Measurements from ENCODE around the gene CTNND2.

The CTNND2 gene

GRCh38 chr5:10934783-10935355 is 969.4 kb downstream of the CTNND2 start:
- Histone ChIP-seq H3K18ac (ENCODE audit: low read depth in 1 of 2, low read length in 2 of 2) (no peak overlapping the region), H3K4me2 (ENCODE audit: low read length, poor library complexity, severe bottlenecking) (no peak overlapping the region), H2AK5ac (ENCODE audit: low read length, severe bottlenecking) (no peak overlapping the region), H2BK5ac (ENCODE audit: low read depth, low read length, poor library complexity, severe bottlenecking) (no peak overlapping the region), H3K9ac (ENCODE audit: low read length) (no peak overlapping the region), H3K36me3 (ENCODE audit: control insufficient read depth in 1 of 2, insufficient read depth in 2 of 2, low read depth in 1 of 2, low read length in 2 of 2) (no peaks in the 10 kb centered on the region), H3K27me3 (ENCODE audit: control insufficient read depth in 1 of 2, insufficient read depth in 1 of 2, low read length in 2 of 2) (peaks cover 0 to 16% of the 10 kb centered on the region in 2 experiments), H4K91ac (ENCODE audit: low read length) (no peak overlapping the region), H2AFZ (ENCODE audit: low read depth, low read length) (no peak overlapping the region), H2BK12ac (ENCODE audit: low read length in 2 of 2) (no peak overlapping the region), H3K14ac (ENCODE audit: low read length in 2 of 2) (no peak overlapping the region), H3K23ac (ENCODE audit: low read length in 2 of 2) (no peak overlapping the region), H3K4me3 (ENCODE audit: insufficient read depth in 1 of 2, low read depth in 1 of 2, low read length in 2 of 2) (no peak overlapping the region), H3K4ac (ENCODE audit: low read depth in 1 of 2, low read length in 2 of 2) (no peak overlapping the region), H4K8ac (ENCODE audit: low read length) (no peak overlapping the region), H3K27ac (ENCODE audit: low read length, poor library complexity, severe bottlenecking) (no peak overlapping the region), H3K79me1 (replicated peaks; ENCODE audit: low read length, poor library complexity, severe bottlenecking) (no peaks in the 10 kb centered on the region), H3K4me1 (ENCODE audit: control insufficient read depth, insufficient read depth, low read depth, low read length) (no peaks in the 10 kb centered on the region), H2BK15ac (ENCODE audit: low read depth, poor library complexity, severe bottlenecking) (no peak overlapping the region), H3K9me3 (ENCODE audit: control insufficient read depth, low read length) (peaks cover 8% of the 10 kb centered on the region), H2BK120ac (ENCODE audit: low read depth, low read length) (no peak overlapping the region)
- no peak for DNase-seq
- WGBS = 87% methylated on average over 7 of the region's 7 CpGs

DNA sequence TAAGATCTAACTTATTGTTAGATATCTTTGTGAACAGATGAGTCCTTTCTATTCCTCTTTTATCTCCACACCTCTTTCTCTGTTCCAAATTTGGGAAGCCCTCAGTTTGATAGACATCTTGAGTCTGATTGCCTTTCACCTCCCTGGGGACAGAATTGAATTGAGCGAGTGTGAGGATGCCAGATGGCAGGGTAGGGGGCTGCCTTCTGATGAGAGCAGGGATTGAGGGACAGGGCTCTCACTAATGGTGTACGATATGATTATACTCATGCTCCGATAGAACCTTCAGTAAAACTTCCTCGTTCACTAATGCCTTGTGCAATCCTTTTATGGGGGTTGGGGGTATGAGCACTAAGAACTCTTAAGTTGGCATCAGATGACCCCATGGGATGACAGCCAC is 971.1 kb downstream of the CTNND2 start:
- no peak overlapping the region for H3K14ac ChIP-seq (ENCODE audit: low read length in 2 of 2)
- no peak overlapping the region for H3K4me2 ChIP-seq (ENCODE audit: low read length, poor library complexity, severe bottlenecking)
- H2AK5ac ChIP-seq (ENCODE audit: low read length, severe bottlenecking) = no peak overlapping the region
- H2AFZ ChIP-seq (ENCODE audit: low read depth, low read length) = no peak overlapping the region
- peaks cover 18% of the 10 kb centered on the region for H3K9me3 ChIP-seq (ENCODE audit: control insufficient read depth, low read length)
- H2BK120ac ChIP-seq (ENCODE audit: low read depth, low read length) = no peak overlapping the region
- H3K36me3 ChIP-seq (ENCODE audit: control insufficient read depth in 1 of 2, insufficient read depth in 2 of 2, low read depth in 1 of 2, low read length in 2 of 2) = no peaks in the 10 kb centered on the region
- H3K4me1 ChIP-seq (ENCODE audit: control insufficient read depth, insufficient read depth, low read depth, low read length) = no peaks in the 10 kb centered on the region
- no peak overlapping the region for H3K23ac ChIP-seq (ENCODE audit: low read length in 2 of 2)
- no peaks in the 10 kb centered on the region for H3K79me1 ChIP-seq (replicated peaks; ENCODE audit: low read length, poor library complexity, severe bottlenecking)
- H2BK15ac ChIP-seq (ENCODE audit: low read depth, poor library complexity, severe bottlenecking) = no peak overlapping the region
- H3K9ac ChIP-seq (ENCODE audit: low read length) = no peak overlapping the region
- H4K91ac ChIP-seq (ENCODE audit: low read length) = no peak overlapping the region
- no peak overlapping the region for H3K4ac ChIP-seq (ENCODE audit: low read depth in 1 of 2, low read length in 2 of 2)
- H4K8ac ChIP-seq (ENCODE audit: low read length) = no peak overlapping the region
- no peak overlapping the region for H2BK5ac ChIP-seq (ENCODE audit: low read depth, low read length, poor library complexity, severe bottlenecking)
- no peak overlapping the region for H2BK12ac ChIP-seq (ENCODE audit: low read length in 2 of 2)
- 94% methylated on average over 4 of the region's 4 CpGs for WGBS
- DNase-seq = no peak
- H3K27ac ChIP-seq (ENCODE audit: low read length, poor library complexity, severe bottlenecking) = no peak overlapping the region
- peaks cover 0 to 16% of the 10 kb centered on the region in 2 experiments for H3K27me3 ChIP-seq (ENCODE audit: control insufficient read depth in 1 of 2, insufficient read depth in 1 of 2, low read length in 2 of 2)
- H3K18ac ChIP-seq (ENCODE audit: low read depth in 1 of 2, low read length in 2 of 2) = no peak overlapping the region
- no peak overlapping the region for H3K4me3 ChIP-seq (ENCODE audit: insufficient read depth in 1 of 2, low read depth in 1 of 2, low read length in 2 of 2)

DNA sequence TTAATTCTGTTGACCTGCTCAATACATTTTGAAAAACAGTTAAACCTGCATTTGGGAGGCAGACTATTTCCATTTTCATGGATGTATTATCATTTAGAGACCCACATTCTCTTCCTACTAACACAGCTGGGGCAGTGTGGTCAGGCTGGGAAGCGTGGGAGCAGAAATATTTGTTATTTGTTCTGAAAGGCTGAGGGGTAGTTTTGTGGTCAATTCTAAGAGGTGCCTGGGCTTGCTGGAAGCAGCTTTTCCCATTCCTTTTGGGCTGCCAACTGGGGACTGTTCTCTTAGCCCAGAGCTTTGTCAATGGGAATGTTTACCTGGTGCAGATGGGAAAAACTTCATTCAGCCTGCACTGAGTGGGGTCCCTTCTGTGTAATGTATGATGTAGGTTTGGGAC is 971.8 kb downstream of the CTNND2 start:
- Histone ChIP-seq H3K27me3 (ENCODE audit: control insufficient read depth in 1 of 2, insufficient read depth in 1 of 2, low read length in 2 of 2) (peaks cover 0 to 16% of the 10 kb centered on the region in 2 experiments), H3K4me3 (ENCODE audit: insufficient read depth in 1 of 2, low read depth in 1 of 2, low read length in 2 of 2) (no peak overlapping the region), H3K18ac (ENCODE audit: low read depth in 1 of 2, low read length in 2 of 2) (no peak overlapping the region), H2BK120ac (ENCODE audit: low read depth, low read length) (no peak overlapping the region), H4K91ac (ENCODE audit: low read length) (no peak overlapping the region), H4K8ac (ENCODE audit: low read length) (no peak overlapping the region), H3K9me3 (ENCODE audit: control insufficient read depth, low read length) (peaks cover 22% of the 10 kb centered on the region), H3K4me1 (ENCODE audit: control insufficient read depth, insufficient read depth, low read depth, low read length) (no peaks in the 10 kb centered on the region), H3K23ac (ENCODE audit: low read length in 2 of 2) (no peak overlapping the region), H2BK15ac (ENCODE audit: low read depth, poor library complexity, severe bottlenecking) (no peak overlapping the region), H2AFZ (ENCODE audit: low read depth, low read length) (no peak overlapping the region), H3K4ac (ENCODE audit: low read depth in 1 of 2, low read length in 2 of 2) (no peak overlapping the region), H3K4me2 (ENCODE audit: low read length, poor library complexity, severe bottlenecking) (no peak overlapping the region), H3K36me3 (ENCODE audit: control insufficient read depth in 1 of 2, insufficient read depth in 2 of 2, low read depth in 1 of 2, low read length in 2 of 2) (no peaks in the 10 kb centered on the region), H2BK12ac (ENCODE audit: low read length in 2 of 2) (no peak overlapping the region), H3K14ac (ENCODE audit: low read length in 2 of 2) (no peak overlapping the region), H3K27ac (ENCODE audit: low read length, poor library complexity, severe bottlenecking) (no peak overlapping the region), H2BK5ac (ENCODE audit: low read depth, low read length, poor library complexity, severe bottlenecking) (no peak overlapping the region), H3K79me1 (replicated peaks; ENCODE audit: low read length, poor library complexity, severe bottlenecking) (no peaks in the 10 kb centered on the region), H2AK5ac (ENCODE audit: low read length, severe bottlenecking) (no peak overlapping the region), H3K9ac (ENCODE audit: low read length) (no peak overlapping the region)
- WGBS = 80% methylated on average over 1 of the region's 1 CpG
- no peak for DNase-seq

DNA sequence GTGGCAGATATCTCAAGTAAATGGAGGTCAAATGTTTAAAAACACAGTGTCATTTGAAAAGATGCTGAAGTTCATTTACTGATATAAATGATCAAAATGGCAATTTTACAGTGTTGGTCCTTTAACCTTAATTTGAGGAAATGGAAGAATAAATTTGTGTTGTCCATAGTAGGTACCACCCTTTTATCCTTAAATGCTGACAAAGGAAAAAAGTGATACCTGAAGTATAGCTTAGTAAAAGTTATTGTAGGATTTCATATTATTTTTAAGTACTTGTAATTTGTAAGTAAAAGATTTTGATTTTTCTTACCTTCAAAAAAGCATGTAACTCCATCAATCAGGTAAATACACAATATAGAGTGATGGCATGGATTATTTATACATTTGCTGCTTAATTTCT is 976.6 kb downstream of the CTNND2 start:
- H3K4me3 ChIP-seq (ENCODE audit: insufficient read depth in 1 of 2, low read depth in 1 of 2, low read length in 2 of 2) = no peak overlapping the region
- no peaks in the 10 kb centered on the region for H3K4me1 ChIP-seq (ENCODE audit: control insufficient read depth, insufficient read depth, low read depth, low read length)
- H3K79me1 ChIP-seq (replicated peaks; ENCODE audit: low read length, poor library complexity, severe bottlenecking) = no peaks in the 10 kb centered on the region
- H3K27ac ChIP-seq (ENCODE audit: low read length, poor library complexity, severe bottlenecking) = no peak overlapping the region
- peaks cover 26% of the 10 kb centered on the region for H3K9me3 ChIP-seq (ENCODE audit: control insufficient read depth, low read length)
- no peak overlapping the region for H2BK12ac ChIP-seq (ENCODE audit: low read length in 2 of 2)
- H4K91ac ChIP-seq (ENCODE audit: low read length) = no peak overlapping the region
- H3K14ac ChIP-seq (ENCODE audit: low read length in 2 of 2) = no peak overlapping the region
- no peak overlapping the region for H2AK5ac ChIP-seq (ENCODE audit: low read length, severe bottlenecking)
- no peak overlapping the region for H4K8ac ChIP-seq (ENCODE audit: low read length)
- no peak overlapping the region for H2BK15ac ChIP-seq (ENCODE audit: low read depth, poor library complexity, severe bottlenecking)
- H3K27me3 ChIP-seq (ENCODE audit: control insufficient read depth in 1 of 2, insufficient read depth in 1 of 2, low read length in 2 of 2) = peaks cover 11 to 21% of the 10 kb centered on the region in 2 experiments
- no peak overlapping the region for H2BK5ac ChIP-seq (ENCODE audit: low read depth, low read length, poor library complexity, severe bottlenecking)
- no peak overlapping the region for H3K4me2 ChIP-seq (ENCODE audit: low read length, poor library complexity, severe bottlenecking)
- no peak overlapping the region for H3K4ac ChIP-seq (ENCODE audit: low read depth in 1 of 2, low read length in 2 of 2)
- no peak for DNase-seq
- no peak overlapping the region for H2BK120ac ChIP-seq (ENCODE audit: low read depth, low read length)
- no peak overlapping the region for H3K23ac ChIP-seq (ENCODE audit: low read length in 2 of 2)
- H3K36me3 ChIP-seq (ENCODE audit: control insufficient read depth in 1 of 2, insufficient read depth in 2 of 2, low read depth in 1 of 2, low read length in 2 of 2) = no peaks in the 10 kb centered on the region
- H3K9ac ChIP-seq (ENCODE audit: low read length) = no peak overlapping the region
- no peak overlapping the region for H3K18ac ChIP-seq (ENCODE audit: low read depth in 1 of 2, low read length in 2 of 2)
- H2AFZ ChIP-seq (ENCODE audit: low read depth, low read length) = no peak overlapping the region
